MM.1S (cell line): ENCODE data around the gene CDKN2B-AS1.

ENCODE experiments used
- DNase-seq: peaks from one replicate; pipeline ENCODE4 v3.0.0-alpha.2; 2015
- H2AFZ ChIP-seq: fragments of 300-600 bp; sonication (generic); 2 replicates; pipeline ENCODE4 v1.6.0; 2016; ENCODE audit warnings: antibody characterized with exemption, low read length
- H3F3A ChIP-seq: fragments of 300-600 bp; sonication (generic); 2 replicates; pipeline ENCODE4 v1.6.1; 2016; ENCODE audit warnings: mild to moderate bottlenecking, antibody characterized with exemption, low read length, moderate library complexity, mixed read lengths; ENCODE audit not compliant: insufficient read depth
- H3K27ac ChIP-seq: fragments of 300-600 bp; sonication (generic); 2 replicates; pipeline ENCODE4 v1.5.1; 2016; ENCODE audit warnings: mild to moderate bottlenecking, low read length
- H3K27me3 ChIP-seq: fragments of 300-600 bp; sonication (generic); replicated peaks from 2 replicates; pipeline ENCODE4 v1.6.0; 2016; ENCODE audit warnings: low read length; ENCODE audit not compliant: insufficient read depth
- H3K36me3 ChIP-seq: fragments of 300-600 bp; sonication (generic); replicated peaks from 2 replicates; pipeline ENCODE4 v1.6.1; 2016; ENCODE audit warnings: mild to moderate bottlenecking, low read length, mixed read lengths; ENCODE audit not compliant: insufficient read depth
- H3K4me1 ChIP-seq: fragments of 300-600 bp; sonication (generic); 2 replicates; pipeline ENCODE4 v1.6.1; 2016; ENCODE audit warnings: low read length, mixed read lengths
- H3K4me2 ChIP-seq: fragments of 300-600 bp; sonication (generic); 2 replicates; pipeline ENCODE4 v1.6.0; 2016; ENCODE audit warnings: low read depth, low read length
- H3K4me3 ChIP-seq: fragments of 300-600 bp; sonication (generic); 2 replicates; pipeline ENCODE4 v1.5.1; 2016; ENCODE audit warnings: low read length, mixed read lengths
- H3K79me2 ChIP-seq: fragments of 300-600 bp; sonication (generic); 2 replicates; pipeline ENCODE4 v1.6.1; 2016; ENCODE audit warnings: mixed run types, low read length, mixed read lengths
- H3K9ac ChIP-seq: fragments of 300-600 bp; sonication (generic); 2 replicates; pipeline ENCODE4 v1.6.1; 2016; ENCODE audit warnings: low read length, mixed read lengths
- H3K9me2 ChIP-seq: fragments of 300-600 bp; sonication (generic); replicated peaks from 2 replicates; pipeline ENCODE4 v1.6.1; 2016; ENCODE audit warnings: mild to moderate bottlenecking, low read length, mixed read lengths; ENCODE audit not compliant: insufficient read depth
- H3K9me3 ChIP-seq: fragments of 300-600 bp; sonication (generic); replicated peaks from 2 replicates; pipeline ENCODE4 v1.6.1; 2016; ENCODE audit warnings: mild to moderate bottlenecking, low read length, mixed read lengths; ENCODE audit not compliant: insufficient read depth
- H4K20me1 ChIP-seq: fragments of 300-600 bp; sonication (generic); 2 replicates; pipeline ENCODE4 v1.6.1; 2016; ENCODE audit warnings: mild to moderate bottlenecking, low read length, moderate library complexity, mixed read lengths; ENCODE audit not compliant: insufficient read depth
- CTCF ChIP-seq: fragments of 300-600 bp; sonication (generic); IDR thresholded peaks from 2 replicates; pipeline ENCODE4 v1.5.1; 2016; ENCODE audit warnings: antibody characterized with exemption, low read length, mixed read lengths
- EZH2 ChIP-seq: fragments of 300-600 bp; sonication (generic); optimal IDR thresholded peaks from 2 replicates; pipeline ENCODE3; 2017; ENCODE audit warnings: low read depth, mild to moderate bottlenecking, antibody characterized with exemption, low read length, mixed read lengths
- EZH2phosphoT487 ChIP-seq: fragments of 300-600 bp; sonication (generic); IDR thresholded peaks from 2 replicates; pipeline ENCODE4 v1.6.1; 2018; ENCODE audit warnings: antibody characterized with exemption, low read length

CDKN2B-AS1 gene

GRCh38 chr9:22031655-22032411 is 37.2 kb downstream of the CDKN2B-AS1 start:
- TF ChIP-seq EZH2 (no peak), EZH2phosphoT487 (no peak)
- Histone ChIP-seq H3K9ac (no peak overlapping the region), H3K4me3 (no peak overlapping the region), H3K9me2 (no peaks in the 10 kb centered on the region), H4K20me1 (no peaks in the 10 kb centered on the region), H3K27me3 (no peaks in the 10 kb centered on the region), H2AFZ (no peak overlapping the region), H3K36me3 (no peaks in the 10 kb centered on the region), H3K4me1 (peaks cover 34% of the 10 kb centered on the region), H3K9me3 (no peaks in the 10 kb centered on the region), H3K4me2 (no peak overlapping the region), H3F3A (peaks cover 9% of the 10 kb centered on the region; the same call in 1 of the 2 replicates), H3K27ac (no peak overlapping the region), H3K79me2 (no peaks in the 10 kb centered on the region)
- no peak for DNase-seq

GRCh38 chr9:22033012-22033630 is 38.5 kb downstream of the CDKN2B-AS1 start:
- H3K79me2 ChIP-seq: no peaks in the 10 kb centered on the region
- no peak overlapping the region for H3K4me3 ChIP-seq
- H3K9ac ChIP-seq: no peak overlapping the region
- H3K9me2 ChIP-seq: no peaks in the 10 kb centered on the region
- H4K20me1 ChIP-seq: no peaks in the 10 kb centered on the region
- peak overlapping the region; percentile 43; the same call in 1 of the 2 replicates for H3K4me2 ChIP-seq
- peak; percentile 52 for DNase-seq
- H3K4me1 ChIP-seq: peaks cover 39% of the 10 kb centered on the region
- peaks cover 9% of the 10 kb centered on the region; the same call in 1 of the 2 replicates for H3F3A ChIP-seq
- H3K27me3 ChIP-seq: no peaks in the 10 kb centered on the region
- H3K9me3 ChIP-seq: no peaks in the 10 kb centered on the region
- no peaks in the 10 kb centered on the region for H3K36me3 ChIP-seq
- TF ChIP-seq CTCF (no peak), EZH2phosphoT487 (no peak), EZH2 (no peak)
- H2AFZ ChIP-seq: no peak overlapping the region
- H3K27ac ChIP-seq: peak overlapping the region; percentile 29; the same call in 1 of the 2 replicates

- H2AFZ ChIP-seq: no peak overlapping the region
- TF ChIP-seq EZH2phosphoT487 (no peak), EZH2 (no peak), CTCF (no peak)
- no peaks in the 10 kb centered on the region for H4K20me1 ChIP-seq
- peak; percentile 45 for DNase-seq
- no peaks in the 10 kb centered on the region for H3K79me2 ChIP-seq
- peak overlapping the region; percentile 43; the same call in 1 of the 2 replicates for H3K27ac ChIP-seq
- H3K9ac ChIP-seq: no peak overlapping the region
- H3K27me3 ChIP-seq: no peaks in the 10 kb centered on the region
- H3K4me1 ChIP-seq: peaks cover 39% of the 10 kb centered on the region
- no peaks in the 10 kb centered on the region for H3K9me3 ChIP-seq
- H3F3A ChIP-seq: peaks cover 9% of the 10 kb centered on the region; the same call in 1 of the 2 replicates
- no peak overlapping the region; the same call in 1 of the 2 replicates for H3K4me3 ChIP-seq
- H3K36me3 ChIP-seq: no peaks in the 10 kb centered on the region
- no peaks in the 10 kb centered on the region for H3K9me2 ChIP-seq
- H3K4me2 ChIP-seq: peak overlapping the region; percentile 51
Measured at GRCh38 chr9:22035591-22036011, 41.0 kb downstream of the CDKN2B-AS1 start.
